GM12891 (cell line): ENCODE results near the gene LPCAT1.
"Not testable (repeated sequence)": the region's sequence is repeated elsewhere in the genome, so short reads cannot be mapped to it uniquely, and the experiment has no call there.

Experiments
- POLR2A ChIP-seq: IDR thresholded peaks from 2 replicates; pipeline ENCODE4 v1.6.1; 2011; ENCODE audit warnings: low read depth, low read length, control low read depth
- TAF1 ChIP-seq: IDR thresholded peaks from 2 replicates; pipeline ENCODE4 v1.6.1; 2011; ENCODE audit warnings: low read depth, low read length, control low read depth

GRCh38 chr5:1459435-1459834, 64.3 kb downstream of the LPCAT1 start:
- not testable (repeated sequence) for TF ChIP-seq TAF1, POLR2A
